BLaER1 treated with 17β-estradiol and CSF1 and Interleukin-3, amounts not matched to agents 10 nM and 100 nM (cell line): ENCODE results near the gene ACTR10.
A peak's percentile ranks its signal among the peaks of the same experiment; 100 is the strongest.

ENCODE experiments used
- H3K27ac ChIP-seq, 11 experiments: shearing (Covaris generic); formaldehyde crosslinking; 2 replicates each; pipeline ENCODE4 v1.8.1; 2022
- H3K27me3 ChIP-seq, 11 experiments: shearing (Covaris generic); formaldehyde crosslinking; 2 replicates each; pipeline ENCODE4 v1.8.1; 2022
- H3K36me3 ChIP-seq, 11 experiments: shearing (Covaris generic); formaldehyde crosslinking; 2 replicates each; pipeline ENCODE4 v1.8.1; 2022
- H3K4me1 ChIP-seq, 10 experiments: shearing (Covaris generic); formaldehyde crosslinking; 2 replicates each; pipeline ENCODE4 v1.8.1; 2022
- H3K4me2 ChIP-seq, 11 experiments: shearing (Covaris generic); formaldehyde crosslinking; 2 replicates each; pipeline ENCODE4 v1.8.1; 2022
- H3K4me3 ChIP-seq, 10 experiments: shearing (Covaris generic); formaldehyde crosslinking; 2 replicates each; pipeline ENCODE4 v1.8.1; 2022
- H3K9ac ChIP-seq, 11 experiments: shearing (Covaris generic); formaldehyde crosslinking; 2 replicates each; pipeline ENCODE4 v1.8.1; 2022
- H3K9me3 ChIP-seq, 11 experiments: shearing (Covaris generic); formaldehyde crosslinking; replicated peaks in 1 of 11; 2 replicates each; pipeline ENCODE4 v1.8.1; 2022
- H4K20me1 ChIP-seq, 11 experiments: shearing (Covaris generic); formaldehyde crosslinking; 2 replicates each; pipeline ENCODE4 v1.8.1; 2022
- Cebpa-rat ChIP-seq, 11 experiments: shearing (Covaris generic); IDR thresholded peaks; 2 replicates each; pipeline ENCODE4 v1.8.1; 2022

ACTR10 gene

DNA sequence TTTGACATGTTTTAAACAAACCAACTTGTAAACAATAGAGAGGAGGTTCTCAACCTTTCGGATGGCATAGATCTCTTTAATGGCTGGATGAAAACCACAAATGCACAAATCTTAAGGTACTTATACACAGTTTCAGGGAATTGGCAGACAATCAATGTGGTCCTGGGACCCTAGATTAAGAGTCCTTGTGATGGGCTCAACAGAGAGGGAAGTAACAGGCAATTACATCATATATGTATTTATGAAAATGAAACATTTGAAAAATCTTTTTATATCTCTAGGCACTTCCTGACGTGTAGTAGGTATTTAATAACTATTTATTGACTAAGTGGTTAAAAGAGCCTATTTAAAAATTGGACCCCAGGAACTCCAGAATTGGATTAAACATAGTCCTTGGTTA is 897 bp downstream of the ACTR10 start:
- Histone ChIP-seq H3K9me3 (no peaks in the 10 kb centered on the region), H3K4me2 (peak overlapping the region; percentile 73 to 90 (median 81)), H3K36me3 (peaks cover 19 to 37% (median 28%) of the 10 kb centered on the region in 11 experiments), H3K27me3 (no peaks in the 10 kb centered on the region), H4K20me1 (peaks cover 0 to 24% (median 0%) of the 10 kb centered on the region in 11 experiments; a peak in 9 of 22 replicates), H3K4me3 (peak overlapping the region; percentile 77 to 91 (median 80)), H3K27ac (peak overlapping the region; percentile 87 to 99 (median 93)), H3K4me1 (peaks cover 14 to 23% (median 19%) of the 10 kb centered on the region in 10 experiments), H3K9ac (peak overlapping the region; percentile 89 to 99 (median 94))
- TF ChIP-seq Cebpa-rat (IDR thresholded peaks at IDR 0.05): no peak

DNA sequence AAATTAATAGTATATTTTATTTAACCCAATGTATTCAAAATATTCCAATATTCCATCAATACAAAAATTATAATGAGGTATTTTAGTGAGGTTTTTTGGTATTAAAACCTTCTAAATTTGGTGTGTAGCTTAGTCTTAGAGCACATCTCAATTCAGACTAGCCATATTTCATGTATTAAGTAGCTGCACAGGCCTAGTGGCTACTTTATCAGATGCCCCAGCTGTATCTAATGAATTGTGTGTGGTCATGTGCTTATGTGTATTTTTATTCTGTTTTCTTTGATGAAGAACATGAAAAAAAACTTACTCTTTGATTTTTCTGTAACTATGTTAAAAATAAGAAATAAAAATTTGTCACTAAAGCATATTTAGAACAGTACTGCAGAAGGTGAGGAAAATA is 13.2 kb downstream of the ACTR10 start:
- TF ChIP-seq Cebpa-rat (IDR thresholded peaks at IDR 0.05): no peak
- Histone ChIP-seq H3K9ac (no peak overlapping the region), H4K20me1 (peaks cover 0 to 12% (median 0%) of the 10 kb centered on the region in 11 experiments; a peak in 4 of 22 replicates), H3K4me1 (no peaks in the 10 kb centered on the region), H3K36me3 (peaks cover 75 to 99% (median 94%) of the 10 kb centered on the region in 11 experiments), H3K27me3 (no peaks in the 10 kb centered on the region), H3K4me3 (no peak overlapping the region), H3K9me3 (no peaks in the 10 kb centered on the region), H3K4me2 (no peak overlapping the region), H3K27ac (no peak overlapping the region)

DNA sequence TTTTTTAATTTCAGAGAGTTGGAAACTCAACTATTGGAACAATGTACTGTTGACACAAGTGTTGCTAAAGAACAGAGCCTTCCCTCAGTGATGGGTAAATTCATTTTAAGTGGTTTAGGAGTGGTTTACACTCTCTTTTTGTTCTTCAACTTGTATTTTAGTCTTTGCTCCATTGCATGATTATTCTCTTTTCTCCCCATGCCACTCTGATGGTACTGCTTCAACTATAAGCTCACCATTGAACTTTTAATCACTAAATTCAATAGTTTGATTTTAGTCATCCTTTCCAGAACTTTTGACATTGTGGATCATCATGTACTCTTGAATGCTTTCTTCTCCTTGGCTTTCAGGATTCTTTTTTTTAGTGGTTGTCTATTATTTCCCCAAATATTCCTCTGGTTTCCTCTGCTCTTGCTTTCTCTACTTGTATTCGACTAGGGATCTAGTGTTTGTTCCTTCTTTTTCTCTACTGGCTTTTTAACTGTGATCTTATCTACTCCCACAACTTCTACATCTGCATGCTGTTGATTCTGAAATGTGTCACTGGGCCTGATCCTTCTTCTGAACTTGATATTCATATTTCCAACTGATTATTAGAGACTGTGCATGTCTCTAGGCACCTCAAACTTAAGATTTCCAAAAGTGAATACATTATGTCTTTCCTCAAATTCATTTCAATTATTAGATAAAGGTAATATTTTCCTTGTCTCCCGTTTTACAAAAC is 15.4 kb downstream of the ACTR10 start:
- H3K36me3 ChIP-seq: peaks cover 59 to 95% (median 83%) of the 10 kb centered on the region in 11 experiments

DNA sequence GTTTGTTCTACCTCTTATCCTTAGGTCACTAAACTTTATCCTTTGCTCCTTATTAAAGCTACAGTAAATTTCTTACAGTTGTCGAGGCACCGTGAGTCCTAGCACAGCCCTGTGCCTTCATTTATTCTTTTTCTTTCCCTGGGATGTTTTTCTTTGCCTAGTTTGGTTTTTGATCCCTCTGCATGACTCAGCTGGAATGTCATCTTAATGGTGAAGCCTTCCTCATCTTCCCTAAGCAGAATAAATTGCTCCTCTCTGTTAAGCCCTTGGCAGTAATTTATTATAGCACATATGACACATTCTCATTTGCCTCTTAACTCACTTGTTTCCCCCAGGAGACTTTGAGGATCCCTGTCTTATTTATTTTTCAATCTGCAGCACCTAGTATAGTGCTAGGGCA is 16.6 kb downstream of the ACTR10 start:
- no peak overlapping the region for H3K4me2 ChIP-seq
- H3K9ac ChIP-seq: no peak overlapping the region
- H3K36me3 ChIP-seq: peaks cover 53 to 95% (median 83%) of the 10 kb centered on the region in 11 experiments
- no peaks in the 10 kb centered on the region for H3K9me3 ChIP-seq
- no peak for TF ChIP-seq Cebpa-rat (IDR thresholded peaks at IDR 0.05)
- H4K20me1 ChIP-seq: no peaks in the 10 kb centered on the region; a peak in 1 of 22 replicates
- no peak overlapping the region for H3K4me3 ChIP-seq
- no peak overlapping the region for H3K27ac ChIP-seq
- no peaks in the 10 kb centered on the region for H3K27me3 ChIP-seq
- no peaks in the 10 kb centered on the region for H3K4me1 ChIP-seq

More for the DNA sequence above, 15.4 kb downstream of the ACTR10 start:
- H3K9me3 ChIP-seq: no peaks in the 10 kb centered on the region
- no peak for TF ChIP-seq Cebpa-rat (IDR thresholded peaks at IDR 0.05)
- H3K4me2 ChIP-seq: no peak overlapping the region
- H3K27ac ChIP-seq: no peak overlapping the region
- no peaks in the 10 kb centered on the region for H3K27me3 ChIP-seq
- no peaks in the 10 kb centered on the region; a peak in 1 of 22 replicates for H4K20me1 ChIP-seq
- no peaks in the 10 kb centered on the region for H3K4me1 ChIP-seq
- H3K4me3 ChIP-seq: no peak overlapping the region
- no peak overlapping the region for H3K9ac ChIP-seq

DNA sequence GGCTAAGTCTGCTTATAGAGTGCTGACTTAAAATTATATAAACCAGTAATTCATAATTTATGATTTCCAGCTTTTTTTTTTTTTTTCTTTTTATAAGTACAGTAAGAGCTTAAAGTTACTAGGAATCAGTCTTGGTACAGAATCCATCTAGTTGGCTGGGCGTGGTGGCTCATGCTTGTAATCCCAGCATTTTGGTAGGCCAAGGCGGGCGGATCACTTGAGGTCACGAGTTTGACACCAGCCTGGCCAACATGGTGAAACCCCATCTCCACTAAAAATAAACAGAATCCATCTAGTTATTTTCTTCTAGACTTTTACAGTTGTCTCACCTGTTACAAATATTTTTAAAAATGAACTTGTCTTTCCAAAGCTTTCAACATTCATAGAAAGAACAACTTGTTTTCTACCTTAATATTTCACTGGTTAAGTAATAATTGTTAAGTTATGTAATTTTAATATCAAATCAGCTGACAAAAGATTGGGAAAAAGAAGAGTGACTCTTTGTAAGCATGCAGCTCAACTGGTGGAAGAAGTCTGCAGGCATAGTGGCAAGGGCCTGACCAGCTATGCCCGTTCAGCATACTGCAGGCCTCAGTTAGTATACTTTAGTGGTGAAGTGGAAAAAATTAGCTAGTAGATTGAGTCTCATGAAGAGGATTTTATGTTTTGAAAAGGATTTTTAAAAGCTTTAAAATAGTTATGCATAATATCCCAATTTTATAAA is 27.3 kb downstream of the ACTR10 start:
- H3K4me1 ChIP-seq: no peaks in the 10 kb centered on the region
- no peak overlapping the region for H3K9ac ChIP-seq
- H3K36me3 ChIP-seq: peaks cover 39 to 84% (median 60%) of the 10 kb centered on the region in 11 experiments
- TF ChIP-seq Cebpa-rat (IDR thresholded peaks at IDR 0.05): no peak
- H4K20me1 ChIP-seq: no peaks in the 10 kb centered on the region
- no peaks in the 10 kb centered on the region for H3K9me3 ChIP-seq
- H3K4me3 ChIP-seq: no peak overlapping the region
- no peak overlapping the region for H3K27ac ChIP-seq
- no peak overlapping the region for H3K4me2 ChIP-seq
- no peaks in the 10 kb centered on the region for H3K27me3 ChIP-seq

DNA sequence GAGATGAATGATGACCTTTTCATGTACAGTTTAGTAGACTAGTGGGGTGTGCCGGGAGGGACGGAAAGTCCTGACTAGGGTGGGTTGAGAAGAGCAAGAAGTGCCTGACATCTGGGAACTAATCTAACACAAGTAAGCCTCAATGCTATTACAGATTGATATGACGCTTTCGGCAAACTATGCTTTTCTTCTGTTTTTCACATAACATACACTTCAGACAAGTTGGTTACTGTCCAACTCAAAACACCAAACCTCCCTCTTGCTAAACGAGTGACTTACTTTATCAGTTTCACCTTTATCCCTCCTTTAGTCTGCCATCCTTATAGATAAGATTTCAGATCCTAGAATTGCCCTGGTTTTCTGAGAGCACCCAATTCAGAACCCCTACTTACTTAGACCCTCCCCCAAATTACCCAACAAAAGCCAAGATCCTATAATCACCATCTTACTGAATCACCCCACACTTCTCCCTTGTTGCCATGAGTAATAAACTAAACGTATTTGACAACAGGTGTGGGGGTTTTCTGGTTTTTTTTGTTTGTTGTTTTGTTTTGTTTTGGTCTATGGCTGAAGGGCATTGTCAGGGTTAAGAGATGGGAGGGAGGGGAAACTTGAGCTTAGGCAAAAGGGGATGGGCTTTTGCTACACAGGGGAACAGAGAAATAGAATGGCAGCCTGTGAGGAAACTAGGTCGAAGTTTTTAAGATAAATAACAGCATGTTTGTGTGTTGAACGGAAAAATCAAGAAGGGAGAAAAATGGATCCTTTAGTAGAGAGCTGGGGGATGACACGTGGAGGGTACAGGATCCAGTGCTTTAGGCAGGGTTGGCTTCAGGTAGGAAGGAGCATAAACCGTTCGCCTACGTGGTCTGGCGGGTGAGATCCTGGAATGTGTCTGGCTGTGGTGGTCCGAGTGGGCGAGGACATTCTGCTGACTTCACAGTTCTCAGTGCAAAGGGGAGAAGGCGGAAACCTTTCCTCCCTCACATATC is 38.6 kb downstream of the ACTR10 start:
- no peak for TF ChIP-seq Cebpa-rat (IDR thresholded peaks at IDR 0.05)
- H3K4me3 ChIP-seq: peak overlapping the region in 7 of 10 experiments; percentile 65 to 75 (median 68); a peak in 9 of 20 replicates
- H3K9ac ChIP-seq: peak overlapping the region in 2 of 11 experiments; percentile 71 to 77; a peak in 3 of 22 replicates
- peaks cover 0 to 30% (median 17%) of the 10 kb centered on the region in 11 experiments; a peak in 14 of 22 replicates for H3K36me3 ChIP-seq
- peaks cover 16 to 26% (median 22%) of the 10 kb centered on the region in 10 experiments for H3K4me1 ChIP-seq
- H3K9me3 ChIP-seq: no peaks in the 10 kb centered on the region
- H3K27ac ChIP-seq: peak overlapping the region in 1 of 11 experiments; percentile 16; a peak in 2 of 22 replicates
- no peaks in the 10 kb centered on the region for H3K27me3 ChIP-seq
- H4K20me1 ChIP-seq: no peaks in the 10 kb centered on the region; a peak in 1 of 22 replicates
- peak overlapping the region; percentile 67 to 90 (median 79); a peak in 21 of 22 replicates for H3K4me2 ChIP-seq

DNA sequence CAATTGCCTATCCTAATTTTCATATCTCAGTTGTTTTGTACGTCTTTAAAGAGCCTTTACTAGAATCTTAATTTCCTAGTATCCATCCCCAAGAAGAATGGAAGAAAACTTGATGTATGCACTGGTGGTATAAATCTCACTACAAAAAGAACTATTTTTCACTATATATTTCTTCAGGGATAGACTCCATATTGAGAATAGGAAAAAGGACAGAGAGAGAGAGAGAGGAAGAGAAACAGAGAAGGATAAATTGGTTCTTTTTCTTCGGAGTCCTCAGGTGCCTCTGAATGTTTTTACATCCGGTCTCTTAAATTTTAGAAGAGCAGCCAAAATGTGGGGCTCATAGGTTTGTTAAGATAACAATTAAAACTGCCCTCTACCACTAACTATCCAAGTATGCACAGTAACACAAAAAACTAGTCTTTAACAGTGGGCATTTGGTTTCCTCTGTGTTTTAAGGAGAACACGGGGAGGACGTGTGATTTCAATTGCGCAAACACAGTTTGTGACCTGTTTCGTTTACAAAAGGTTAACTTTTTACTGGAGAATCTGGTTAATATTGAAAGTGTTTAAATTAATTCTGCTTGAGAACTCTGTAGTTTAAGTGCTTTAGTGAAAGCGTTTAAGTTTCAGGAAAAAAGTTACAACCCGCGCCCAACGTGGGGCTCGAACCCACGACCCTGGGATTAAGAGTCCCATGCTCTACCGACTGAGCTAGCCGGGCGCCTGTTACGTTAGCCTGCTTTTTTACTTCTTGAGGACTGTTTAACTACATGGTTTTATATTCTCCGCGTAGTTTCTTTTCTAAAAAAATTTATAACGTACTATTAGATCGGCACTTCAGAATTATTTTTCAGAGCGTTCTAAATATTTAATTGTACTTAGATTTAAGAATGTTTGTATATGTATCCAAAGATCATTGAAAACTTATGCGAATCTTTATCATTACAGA is 39.6 kb downstream of the ACTR10 start:
- H3K9ac ChIP-seq: peak overlapping the region; percentile 62 to 82 (median 76)
- H3K27ac ChIP-seq: peak overlapping the region in 10 of 11 experiments; percentile 10 to 61 (median 36); a peak in 15 of 22 replicates
- H3K36me3 ChIP-seq: peaks cover 0 to 22% (median 8%) of the 10 kb centered on the region in 11 experiments; a peak in 13 of 22 replicates
- H4K20me1 ChIP-seq: no peaks in the 10 kb centered on the region; a peak in 1 of 22 replicates
- H3K9me3 ChIP-seq: no peaks in the 10 kb centered on the region
- H3K4me1 ChIP-seq: peaks cover 16 to 29% (median 24%) of the 10 kb centered on the region in 10 experiments
- H3K27me3 ChIP-seq: no peaks in the 10 kb centered on the region
- TF ChIP-seq Cebpa-rat (IDR thresholded peaks at IDR 0.05): peak in 1 of 11 experiments; percentile 50; a peak in 1 of 22 replicates
- H3K4me2 ChIP-seq: peak overlapping the region; percentile 74 to 90 (median 80)
- H3K4me3 ChIP-seq: peak overlapping the region; percentile 65 to 75 (median 68)
